GM20000 (cell line): ENCODE measurements around the gene TRMT1.
A peak's percentile ranks its signal among the peaks of the same experiment; 100 is the strongest.

Experiments used
- DNase-seq: peaks from one replicate; pipeline ENCODE4 v3.0.0; 2012; ENCODE audit warnings: low spot score
- CTCF ChIP-seq: IDR thresholded peaks from 2 replicates; pipeline ENCODE4 v1.5.1; 2012; ENCODE audit warnings: mild to moderate bottlenecking, control low read depth; ENCODE audit errors: extremely low read depth, missing control alignments

The TRMT1 gene

GRCh38 chr19:13093407-13094105 is 23.0 kb downstream of the TRMT1 start:
- peak; percentile 96 for DNase-seq
- TF ChIP-seq CTCF, result peak; percentile 83

GRCh38 chr19:13092606-13093235 is 23.8 kb downstream of the TRMT1 start:
- DNase-seq, result no peak
- TF ChIP-seq CTCF, result no peak

- no peak for DNase-seq
- no peak for TF ChIP-seq CTCF
Measured at GRCh38 chr19:13092158-13092543, 24.4 kb downstream of the TRMT1 start.

- TF ChIP-seq CTCF, result no peak
- no peak for DNase-seq
Measured at GRCh38 chr19:13091400-13092157, 25.0 kb downstream of the TRMT1 start.

GRCh38 chr19:13090511-13091231 is 25.9 kb downstream of the TRMT1 start:
- no peak for TF ChIP-seq CTCF
- no peak for DNase-seq

- TF ChIP-seq CTCF, result no peak
Measured at GRCh38 chr19:13089857-13090507, 26.6 kb downstream of the TRMT1 start.

More at GRCh38 chr19:13089857-13090507, 26.6 kb downstream of the TRMT1 start:
- DNase-seq, result no peak
